ENCODE measurements around the gene SYNE1. TPM values are rescaled to one million over a fixed set of nuclear protein-coding genes. Genes with fewer than 3 reads are reported as not detected.
"Not testable (repeated sequence)": the region's sequence is repeated elsewhere in the genome, so short reads cannot be mapped to it uniquely, and the experiment has no call there.

Gene SYNE1
- total RNA-seq, 1 experiment from 2014 or later = 23.0 TPM

- TF ChIP-seq, protein P1, sequence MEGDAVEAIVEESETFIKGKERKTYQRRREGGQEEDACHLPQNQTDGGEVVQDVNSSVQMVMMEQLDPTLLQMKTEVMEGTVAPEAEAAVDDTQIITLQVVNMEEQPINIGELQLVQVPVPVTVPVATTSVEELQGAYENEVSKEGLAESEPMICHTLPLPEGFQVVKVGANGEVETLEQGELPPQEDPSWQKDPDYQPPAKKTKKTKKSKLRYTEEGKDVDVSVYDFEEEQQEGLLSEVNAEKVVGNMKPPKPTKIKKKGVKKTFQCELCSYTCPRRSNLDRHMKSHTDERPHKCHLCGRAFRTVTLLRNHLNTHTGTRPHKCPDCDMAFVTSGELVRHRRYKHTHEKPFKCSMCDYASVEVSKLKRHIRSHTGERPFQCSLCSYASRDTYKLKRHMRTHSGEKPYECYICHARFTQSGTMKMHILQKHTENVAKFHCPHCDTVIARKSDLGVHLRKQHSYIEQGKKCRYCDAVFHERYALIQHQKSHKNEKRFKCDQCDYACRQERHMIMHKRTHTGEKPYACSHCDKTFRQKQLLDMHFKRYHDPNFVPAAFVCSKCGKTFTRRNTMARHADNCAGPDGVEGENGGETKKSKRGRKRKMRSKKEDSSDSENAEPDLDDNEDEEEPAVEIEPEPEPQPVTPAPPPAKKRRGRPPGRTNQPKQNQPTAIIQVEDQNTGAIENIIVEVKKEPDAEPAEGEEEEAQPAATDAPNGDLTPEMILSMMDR (IDR thresholded peaks at IDR 0.05; ENCODE audit: insufficient read depth in 1 of 2, low read depth in 1 of 2, low read length in 1 of 2, severe bottlenecking in 1 of 2, unreplicated experiment in 1 of 2) = no peak
- no peaks in the 10 kb centered on the region for H3K36me3 ChIP-seq (ENCODE audit: control insufficient read depth, insufficient read depth, low read length)
- intact Hi-C loops (cut with micrococcal nuclease; ENCODE audit: unreplicated experiment) = no loop called here
- H3K4me3 ChIP-seq (ENCODE audit: low read depth, low read length) = no peak overlapping the region
- ChIA-PET POLR2A (no interaction called here), CTCF (no interaction called here)
- H3K36me3 Mint-ChIP-seq (ENCODE audit: insufficient read depth, unreplicated experiment) = no peaks in the 10 kb centered on the region
- H3K9me3 ChIP-seq = no peaks in the 10 kb centered on the region
- peaks cover 12% of the 10 kb centered on the region for H3K9me3 Mint-ChIP-seq (ENCODE audit: unreplicated experiment)
- no peaks in the 10 kb centered on the region for H3K4me1 Mint-ChIP-seq (ENCODE audit: low read depth, unreplicated experiment)
- H3K4me1 ChIP-seq = no peaks in the 10 kb centered on the region
- BruUV-seq (replicated peaks) = no TSS peak
- no peaks in the 10 kb centered on the region for H3K27me3 ChIP-seq (replicated peaks; ENCODE audit: control insufficient read depth, insufficient read depth, low read length)
- no peaks in the 10 kb centered on the region for H3K27me3 Mint-ChIP-seq (ENCODE audit: insufficient read depth, unreplicated experiment)
- no peak for DNase-seq
- no peak overlapping the region for H3K27ac Mint-ChIP-seq (ENCODE audit: unreplicated experiment)
- no peak overlapping the region for H3K4me3 Mint-ChIP-seq (ENCODE audit: unreplicated experiment)
Observed at GRCh38 chr6:152563177-152563576, 74.0 kb downstream of the SYNE1 start.

GRCh38 chr6:152558798-152559197, 78.4 kb downstream of the SYNE1 start:
- CTCF ChIA-PET; DNase-seq; POLR2A ChIA-PET; BruUV-seq (replicated peaks); H3K4me3 ChIP-seq (ENCODE audit: low read depth, low read length); H3K36me3 ChIP-seq (ENCODE audit: control insufficient read depth, insufficient read depth, low read length); H3K36me3 Mint-ChIP-seq (ENCODE audit: insufficient read depth, unreplicated experiment); H3K27ac Mint-ChIP-seq (ENCODE audit: unreplicated experiment); H3K4me1 ChIP-seq; H3K27me3 Mint-ChIP-seq (ENCODE audit: insufficient read depth, unreplicated experiment); H3K9me3 ChIP-seq; H3K4me3 Mint-ChIP-seq (ENCODE audit: unreplicated experiment); H3K27me3 ChIP-seq (replicated peaks; ENCODE audit: control insufficient read depth, insufficient read depth, low read length); intact Hi-C loops (cut with micrococcal nuclease; ENCODE audit: unreplicated experiment); H3K4me1 Mint-ChIP-seq (ENCODE audit: low read depth, unreplicated experiment): not testable (repeated sequence)
- peaks cover 28% of the 10 kb centered on the region for H3K9me3 Mint-ChIP-seq (ENCODE audit: unreplicated experiment)

- Histone ChIP-seq H3K4me3 (ENCODE audit: low read depth, low read length) (no peak overlapping the region), H3K9me3 (no peaks in the 10 kb centered on the region; the same call in 1 of the 2 replicates), H3K36me3 (ENCODE audit: control insufficient read depth, insufficient read depth, low read length) (no peaks in the 10 kb centered on the region), H3K27me3 (replicated peaks; ENCODE audit: control insufficient read depth, insufficient read depth, low read length) (no peaks in the 10 kb centered on the region), H3K4me1 (no peaks in the 10 kb centered on the region)
- Mint-ChIP-seq H3K27ac (ENCODE audit: unreplicated experiment) (no peak overlapping the region), H3K36me3 (ENCODE audit: insufficient read depth, unreplicated experiment) (no peaks in the 10 kb centered on the region), H3K4me1 (ENCODE audit: low read depth, unreplicated experiment) (no peaks in the 10 kb centered on the region), H3K4me3 (ENCODE audit: unreplicated experiment) (no peak overlapping the region), H3K27me3 (ENCODE audit: insufficient read depth, unreplicated experiment) (no peaks in the 10 kb centered on the region), H3K9me3 (ENCODE audit: unreplicated experiment) (peaks cover 28% of the 10 kb centered on the region)
- DNase-seq = no peak
- CTCF ChIA-PET = interaction anchor here (1.1 kb wide), 1 partner anchor 85 kb away, joined by 3 read pairs; no protein-coding TSS in a partner anchor
- no TSS peak for BruUV-seq (replicated peaks)
- POLR2A ChIA-PET = no interaction called here
- intact Hi-C loops (cut with micrococcal nuclease; ENCODE audit: unreplicated experiment) = no loop called here
- TF ChIP-seq, protein P1 (IDR thresholded peaks at IDR 0.05; ENCODE audit: insufficient read depth in 1 of 2, low read depth in 1 of 2, low read length in 1 of 2, severe bottlenecking in 1 of 2, unreplicated experiment in 1 of 2) = no peak
Observed at GRCh38 chr6:152557502-152557901, 79.7 kb downstream of the SYNE1 start.

GRCh38 chr6:152554851-152555250, 82.3 kb downstream of the SYNE1 start:
- H3K9me3 ChIP-seq = no peaks in the 10 kb centered on the region; the same call in 1 of the 2 replicates
- H3K4me3 ChIP-seq (ENCODE audit: low read depth, low read length) = no peak overlapping the region
- H3K36me3 ChIP-seq (ENCODE audit: control insufficient read depth, insufficient read depth, low read length) = no peaks in the 10 kb centered on the region
- no peak overlapping the region for H3K27ac Mint-ChIP-seq (ENCODE audit: unreplicated experiment)
- TF ChIP-seq, protein P1 (IDR thresholded peaks at IDR 0.05; ENCODE audit: insufficient read depth in 1 of 2, low read depth in 1 of 2, low read length in 1 of 2, severe bottlenecking in 1 of 2, unreplicated experiment in 1 of 2) = no peak
- no peak overlapping the region for H3K4me3 Mint-ChIP-seq (ENCODE audit: unreplicated experiment)
- no peaks in the 10 kb centered on the region for H3K36me3 Mint-ChIP-seq (ENCODE audit: insufficient read depth, unreplicated experiment)
- peaks cover 2% of the 10 kb centered on the region for H3K27me3 Mint-ChIP-seq (ENCODE audit: insufficient read depth, unreplicated experiment)
- POLR2A ChIA-PET = no interaction called here
- no peaks in the 10 kb centered on the region for H3K4me1 ChIP-seq
- intact Hi-C loops (cut with micrococcal nuclease; ENCODE audit: unreplicated experiment) = no loop called here
- H3K4me1 Mint-ChIP-seq (ENCODE audit: low read depth, unreplicated experiment) = no peaks in the 10 kb centered on the region
- peaks cover 27% of the 10 kb centered on the region for H3K9me3 Mint-ChIP-seq (ENCODE audit: unreplicated experiment)
- H3K27me3 ChIP-seq (replicated peaks; ENCODE audit: control insufficient read depth, insufficient read depth, low read length) = no peaks in the 10 kb centered on the region
- no peak for DNase-seq
- CTCF ChIA-PET = no interaction called here
- no TSS peak for BruUV-seq (replicated peaks)

All from Caco-2 (cell line).